ENCODE results near the gene THOP1. TPM values are rescaled to one million over a fixed set of nuclear protein-coding genes. Genes with fewer than 3 reads are reported as not detected.

The THOP1 gene
- total RNA-seq, result 171 and 173 TPM in 2 replicates
- long read RNA-seq, full-length matches to known transcripts, result 4 of 6 reads
- long read RNA-seq, partial matches to known transcripts, result 0 of 6 reads
- long read RNA-seq, other reads (novel, unspliced or antisense), result 2 of 6 reads

GRCh38 chr19:2785244-2785997, at the start of gene THOP1:
Gene THOP1 (plus strand): TSS chr19:2785503. CDS start chr19:2785663, 160 bp downstream.
- no peak for TF ChIP-seq CTCF (conservative IDR thresholded peaks at IDR 0.05)
- peaks cover 6% of the 10 kb centered on the region for H3K36me3 Mint-ChIP-seq (ENCODE audit: low read depth)
- peaks cover 4% of the 10 kb centered on the region for H3K27me3 Mint-ChIP-seq (ENCODE audit: low read depth)
- peak within 1 kb of the TSS; percentile 93 for H3K4me3 Mint-ChIP-seq
- peak within 1 kb of the TSS; percentile 96 for H3K27ac Mint-ChIP-seq (ENCODE audit: unreplicated experiment)
- peaks cover 56% of the 10 kb centered on the region for H3K4me1 Mint-ChIP-seq
- peaks cover 4% of the 10 kb centered on the region for H3K9me3 Mint-ChIP-seq
- DNase-seq (ENCODE audit: low read depth, low spot score), result peak; percentile 96

GRCh38 chr19:2736550-2737190, 48.6 kb upstream of the THOP1 start:
- H3K4me1 Mint-ChIP-seq, result peaks cover 13% of the 10 kb centered on the region
- H3K4me3 Mint-ChIP-seq, result peak overlapping the region; percentile 38
- no peak for TF ChIP-seq CTCF (conservative IDR thresholded peaks at IDR 0.05)
- no peaks in the 10 kb centered on the region for H3K9me3 Mint-ChIP-seq
- H3K36me3 Mint-ChIP-seq (ENCODE audit: low read depth), result peaks cover 9% of the 10 kb centered on the region
- peaks cover 8% of the 10 kb centered on the region for H3K27me3 Mint-ChIP-seq (ENCODE audit: low read depth)
- no peak overlapping the region for H3K27ac Mint-ChIP-seq (ENCODE audit: unreplicated experiment)
- DNase-seq (ENCODE audit: low read depth, low spot score), result no peak

GRCh38 chr19:2739602-2740313, 45.5 kb upstream of the THOP1 start, which contains the start of gene SLC39A3:
Gene SLC39A3 (minus strand): TSS chr19:2740017. CDS start chr19:2737257, 2,760 bp downstream.
- H3K36me3 Mint-ChIP-seq (ENCODE audit: low read depth), result peaks cover 8% of the 10 kb centered on the region
- H3K27me3 Mint-ChIP-seq (ENCODE audit: low read depth), result peaks cover 34% of the 10 kb centered on the region
- peak within 1 kb of the TSS; percentile 88 for H3K4me3 Mint-ChIP-seq
- H3K9me3 Mint-ChIP-seq, result no peaks in the 10 kb centered on the region
- peak; percentile 15 for TF ChIP-seq CTCF (conservative IDR thresholded peaks at IDR 0.05)
- no peak within 1 kb of the TSS for H3K27ac Mint-ChIP-seq (ENCODE audit: unreplicated experiment)
- peak; percentile 100 for DNase-seq (ENCODE audit: low read depth, low spot score)
- H3K4me1 Mint-ChIP-seq, result peaks cover 13% of the 10 kb centered on the region

DNA sequence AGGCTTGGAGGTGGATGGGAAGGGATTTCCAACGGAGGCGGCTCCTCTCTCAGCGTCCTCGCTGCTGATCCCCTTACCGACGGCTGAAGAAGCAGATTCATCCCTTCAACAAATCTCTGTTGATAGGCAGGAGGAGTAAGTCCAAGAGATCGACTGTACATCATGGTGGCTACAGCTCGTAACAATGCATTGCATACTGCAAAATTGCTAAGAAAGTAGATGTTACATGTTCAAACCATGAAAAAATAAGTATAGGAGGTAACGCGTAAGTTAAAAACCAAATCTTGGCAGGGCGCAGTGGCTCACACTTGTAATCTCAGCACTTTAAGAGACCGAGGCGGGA, 45.0 kb upstream of the THOP1 start:
- H3K27ac Mint-ChIP-seq (ENCODE audit: unreplicated experiment), result no peak overlapping the region
- TF ChIP-seq CTCF (conservative IDR thresholded peaks at IDR 0.05), result no peak
- peaks cover 38% of the 10 kb centered on the region for H3K27me3 Mint-ChIP-seq (ENCODE audit: low read depth)
- DNase-seq (ENCODE audit: low read depth, low spot score), result no peak
- no peaks in the 10 kb centered on the region for H3K9me3 Mint-ChIP-seq
- peak overlapping the region; percentile 88 for H3K4me3 Mint-ChIP-seq
- peaks cover 13% of the 10 kb centered on the region for H3K4me1 Mint-ChIP-seq
- peaks cover 7% of the 10 kb centered on the region for H3K36me3 Mint-ChIP-seq (ENCODE audit: low read depth)

DNA sequence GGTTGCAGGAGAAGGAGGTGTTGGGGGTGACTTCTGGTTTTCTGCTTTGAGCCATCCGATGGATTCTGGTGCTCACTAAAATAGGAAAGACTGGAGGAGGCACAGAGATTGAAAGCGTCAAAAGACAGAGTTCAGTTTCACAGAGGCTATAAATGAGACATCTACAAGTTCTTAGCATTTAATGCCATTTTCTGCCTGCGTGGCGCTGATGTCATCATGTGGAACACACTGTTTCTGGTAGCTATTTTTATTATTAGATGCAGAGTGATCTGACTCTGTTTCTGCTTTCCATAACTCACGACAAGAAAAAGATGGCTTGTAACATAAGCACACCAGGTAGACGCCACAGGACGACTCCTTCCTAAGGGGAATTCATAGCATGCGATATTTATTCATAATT, 42.2 kb upstream of the THOP1 start:
- Mint-ChIP-seq H3K36me3 (ENCODE audit: low read depth) (no peaks in the 10 kb centered on the region), H3K4me3 (peak overlapping the region; percentile 65), H3K27ac (ENCODE audit: unreplicated experiment) (no peak overlapping the region), H3K27me3 (ENCODE audit: low read depth) (peaks cover 58% of the 10 kb centered on the region), H3K4me1 (peaks cover 13% of the 10 kb centered on the region), H3K9me3 (no peaks in the 10 kb centered on the region)
- no peak for TF ChIP-seq CTCF (conservative IDR thresholded peaks at IDR 0.05)
- DNase-seq (ENCODE audit: low read depth, low spot score), result no peak
